Activated T-helper 1 cell treated with anti-CD3 and anti-CD28 coated beads, Interleukin-2, amount 50 U/mL, for 16 hours (primary cell): ENCODE results near the gene CSGALNACT2.
"Not testable (repeated sequence)": the region's sequence is repeated elsewhere in the genome, so short reads cannot be mapped to it uniquely, and the experiment has no call there.

Source experiments
- DNase-seq, 2 donors: peaks; one replicate each; pipeline ENCODE4 v3.0.0-alpha.2; 2020; ENCODE audit warnings: low read depth in 1 of 2, low spot score in 1 of 2

The CSGALNACT2 gene

DNA sequence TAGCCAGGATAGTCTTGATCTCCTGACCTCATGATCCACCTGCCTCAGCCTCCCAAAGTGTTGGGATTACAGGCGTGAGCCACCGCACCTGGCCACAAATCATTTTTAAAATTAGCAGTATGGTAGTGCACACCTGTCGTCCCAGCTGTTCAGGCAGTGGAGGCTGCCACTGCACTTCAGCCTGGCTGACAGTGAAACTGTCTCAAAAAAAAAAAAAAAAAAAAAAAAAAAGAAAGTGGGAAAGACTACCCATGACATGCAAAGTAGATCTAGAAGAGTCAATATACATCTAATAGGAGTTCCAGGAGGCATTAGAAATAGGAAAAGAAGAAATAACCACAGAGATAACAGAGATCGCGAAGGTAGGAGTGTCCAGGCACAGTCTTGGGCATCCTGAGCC lies 3.2 kb downstream of the CSGALNACT2 start:
- no peak for DNase-seq

DNA sequence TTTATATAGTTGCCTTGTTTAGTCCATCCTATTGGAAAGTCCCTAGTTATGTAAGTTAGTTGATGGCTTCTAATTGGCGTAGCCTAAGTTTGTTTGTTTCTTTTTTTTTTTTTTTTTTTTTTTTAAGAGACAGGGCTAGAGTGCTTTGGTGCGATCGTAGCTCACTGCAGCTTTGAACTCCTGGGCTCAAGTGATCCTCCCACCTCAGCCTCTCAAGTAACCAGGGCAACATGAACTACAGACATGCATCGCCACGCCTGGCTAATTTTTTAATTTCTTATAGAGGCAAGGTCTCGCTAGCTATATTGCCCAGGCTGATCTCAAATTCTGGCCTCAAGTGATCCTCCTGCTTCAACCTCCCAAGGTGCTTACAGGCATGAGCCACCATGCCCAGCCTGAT lies 7.1 kb downstream of the CSGALNACT2 start:
- no peak for DNase-seq

DNA sequence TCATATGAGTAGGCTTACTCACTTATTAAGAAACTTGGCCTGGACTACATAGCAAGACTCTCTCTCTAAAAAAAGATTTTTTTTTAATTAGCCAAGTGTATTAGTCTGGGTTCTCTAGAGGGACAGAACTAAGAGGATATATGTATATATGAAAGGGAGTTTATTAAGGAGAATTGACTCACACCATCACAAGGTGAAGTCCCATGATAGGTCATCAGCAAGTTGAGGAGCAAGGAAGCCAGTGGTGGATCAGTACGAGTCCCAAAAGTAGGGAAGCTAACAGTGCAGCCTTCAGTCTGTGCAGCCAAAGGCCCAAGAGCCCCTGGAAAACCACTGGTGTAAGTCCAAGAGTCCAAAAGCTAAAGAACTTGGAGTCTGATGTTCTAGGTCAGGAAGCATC lies 7.7 kb downstream of the CSGALNACT2 start:
- not testable (repeated sequence) for DNase-seq

DNA sequence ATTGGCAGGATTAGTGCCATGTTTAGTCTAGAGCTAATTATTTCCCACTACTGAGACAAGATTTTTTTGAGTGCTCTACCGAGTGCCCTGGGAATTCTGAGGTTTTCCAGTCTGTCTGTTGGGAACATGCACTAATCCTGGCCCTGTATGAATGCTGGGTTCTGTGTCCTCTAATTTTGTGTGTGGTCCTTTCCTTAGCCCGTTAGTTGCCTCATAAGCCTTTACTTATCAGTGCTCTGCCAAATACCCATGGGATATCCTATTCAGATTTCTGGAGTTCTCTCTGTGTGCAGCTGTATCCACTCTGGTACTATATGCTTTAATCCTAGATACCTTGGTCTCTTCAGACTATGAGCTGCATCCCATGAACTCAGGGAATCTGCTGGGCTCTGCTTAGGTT lies 13.1 kb downstream of the CSGALNACT2 start:
- DNase-seq: no peak

DNA sequence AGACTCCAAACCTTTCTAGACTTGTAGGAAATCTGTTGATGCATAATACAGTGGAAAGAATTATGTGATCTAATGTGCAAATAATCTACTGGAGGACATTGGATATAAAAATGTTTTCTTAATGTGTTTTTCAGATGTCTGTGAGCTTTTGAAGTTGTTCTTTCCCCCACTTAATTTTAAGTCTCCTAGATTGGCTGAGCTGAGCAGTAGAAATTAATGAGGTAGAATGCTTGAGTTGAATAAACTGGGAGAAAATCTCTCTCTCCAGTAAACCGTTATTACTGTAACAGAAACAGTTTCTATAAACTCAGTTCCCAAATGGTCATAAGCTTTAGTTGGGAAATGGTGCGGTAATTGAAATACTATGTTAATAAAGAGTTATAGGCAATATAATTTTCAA lies 15.7 kb downstream of the CSGALNACT2 start:
- DNase-seq: no peak

DNA sequence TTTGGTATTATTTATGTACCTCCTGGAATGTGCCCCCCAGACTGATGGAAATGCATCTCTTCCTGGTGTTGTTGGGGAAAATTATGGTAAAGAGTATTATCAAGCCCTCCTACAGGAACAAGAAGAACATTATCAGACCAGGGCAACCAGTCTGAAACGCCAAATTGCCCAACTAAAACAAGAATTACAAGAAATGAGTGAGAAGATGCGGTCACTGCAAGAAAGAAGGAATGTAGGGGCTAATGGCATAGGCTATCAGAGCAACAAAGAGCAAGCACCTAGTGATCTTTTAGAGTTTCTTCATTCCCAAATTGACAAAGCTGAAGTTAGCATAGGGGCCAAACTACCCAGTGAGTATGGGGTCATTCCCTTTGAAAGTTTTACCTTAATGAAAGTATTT lies 17.0 kb downstream of the CSGALNACT2 start:
- DNase-seq: no peak

DNA sequence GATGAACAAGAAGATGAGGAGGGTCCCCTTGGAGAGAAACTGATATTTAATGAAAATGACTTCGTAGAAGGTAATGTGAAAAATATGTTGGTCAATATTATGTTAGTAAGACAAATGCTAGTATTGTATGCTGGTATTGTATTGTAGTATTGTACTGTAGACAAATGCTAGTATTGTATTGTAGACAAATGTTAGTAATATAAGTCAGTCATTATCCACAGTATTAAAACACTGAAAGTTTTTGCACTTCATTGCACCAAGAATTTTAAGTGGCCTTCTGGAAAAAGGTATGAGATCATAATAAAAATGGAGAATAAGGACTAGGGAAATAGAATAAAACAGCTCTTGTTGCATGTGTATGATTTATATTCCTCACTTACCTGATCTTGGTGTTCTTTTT lies 17.5 kb downstream of the CSGALNACT2 start:
- no peak for DNase-seq

DNA sequence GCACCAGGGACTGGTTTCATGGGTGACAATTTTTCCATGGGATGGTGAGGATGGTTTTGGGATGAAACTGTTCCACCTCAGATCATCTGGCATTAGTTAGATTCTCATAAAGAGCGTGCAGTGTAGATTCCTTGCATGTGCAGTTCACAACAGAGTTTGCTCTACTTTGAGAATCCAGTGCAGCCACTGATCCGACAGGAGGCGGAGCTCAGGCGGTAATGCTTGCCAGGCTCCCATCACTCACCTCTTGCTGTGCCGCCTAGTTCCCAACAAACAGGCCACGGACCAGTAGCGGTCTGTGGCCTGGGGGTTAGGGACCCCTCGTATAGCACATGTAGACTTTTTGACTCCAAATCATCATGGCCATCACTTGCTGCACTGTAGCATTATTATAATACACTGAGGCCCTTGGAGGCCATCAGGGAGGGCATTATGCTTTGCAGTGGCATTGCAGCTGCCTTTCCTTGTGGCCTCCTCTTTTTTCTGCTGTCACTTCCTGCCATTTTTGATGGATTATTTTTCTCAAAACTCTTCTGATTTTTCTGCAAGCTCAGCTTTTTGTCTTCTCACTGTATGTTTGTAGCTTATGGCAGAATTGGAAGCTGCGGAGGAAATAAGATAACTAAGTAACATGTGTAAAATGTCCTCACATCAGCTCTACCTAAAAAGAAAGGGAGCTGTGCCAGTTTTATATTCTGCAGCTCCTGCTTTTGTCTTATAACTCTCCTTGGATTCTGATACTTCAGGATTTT lies 18.5 kb downstream of the CSGALNACT2 start:
- no peak for DNase-seq

DNA sequence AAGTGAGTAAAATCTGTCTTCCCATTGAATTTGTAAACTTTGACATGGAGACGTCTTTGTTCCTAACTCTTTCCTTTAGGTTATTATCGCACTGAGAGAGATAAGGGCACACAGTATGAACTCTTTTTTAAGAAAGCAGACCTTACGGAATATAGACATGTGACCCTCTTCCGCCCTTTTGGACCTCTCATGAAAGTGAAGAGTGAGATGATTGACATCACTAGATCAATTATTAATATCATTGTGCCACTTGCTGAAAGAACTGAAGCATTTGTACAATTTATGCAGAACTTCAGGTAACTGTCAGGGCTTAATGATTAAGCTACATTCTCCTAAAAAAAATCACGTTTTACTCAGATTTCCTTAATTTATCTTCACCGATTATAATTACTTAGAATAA lies 20.4 kb downstream of the CSGALNACT2 start:
- DNase-seq: no peak

DNA sequence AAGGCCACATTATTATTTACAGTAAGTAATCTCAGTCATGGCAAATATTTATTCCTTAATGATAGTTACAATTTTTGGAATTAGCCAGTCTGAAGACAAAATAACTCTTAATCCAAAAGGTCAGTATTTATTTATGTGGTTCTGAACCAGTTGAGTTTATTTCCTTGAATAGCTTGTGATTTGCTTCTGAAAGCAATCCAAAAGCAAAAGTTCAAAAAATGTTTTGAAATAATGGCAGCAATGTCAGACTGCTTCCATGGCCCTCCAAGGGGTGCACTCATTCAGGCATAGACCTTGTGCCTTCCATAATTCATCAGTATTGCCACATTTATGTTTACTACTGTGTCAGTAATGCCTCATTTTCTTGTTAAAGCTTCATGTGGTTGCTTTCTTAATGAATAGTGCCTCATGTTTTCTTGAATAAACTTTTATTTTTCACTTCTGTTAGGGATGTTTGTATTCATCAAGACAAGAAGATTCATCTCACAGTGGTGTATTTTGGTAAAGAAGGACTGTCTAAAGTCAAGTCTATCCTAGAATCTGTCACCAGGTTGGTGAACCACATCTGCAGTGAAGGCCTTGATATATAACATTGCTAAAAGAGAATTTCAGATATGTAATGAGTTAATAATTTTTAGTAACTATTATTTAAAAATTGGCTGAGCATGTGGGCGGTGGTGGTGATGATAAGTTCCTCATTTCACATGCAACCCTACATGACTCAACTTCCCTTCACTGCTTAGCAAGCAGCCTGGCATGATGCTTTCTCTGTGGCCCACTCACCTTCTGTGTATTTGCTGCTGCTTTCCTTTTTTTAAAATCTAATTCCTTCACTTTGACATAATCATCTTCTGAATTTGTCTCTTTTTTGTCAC lies 22.0 kb downstream of the CSGALNACT2 start:
- DNase-seq: peak in 1 of 2 donors; percentile 13

DNA sequence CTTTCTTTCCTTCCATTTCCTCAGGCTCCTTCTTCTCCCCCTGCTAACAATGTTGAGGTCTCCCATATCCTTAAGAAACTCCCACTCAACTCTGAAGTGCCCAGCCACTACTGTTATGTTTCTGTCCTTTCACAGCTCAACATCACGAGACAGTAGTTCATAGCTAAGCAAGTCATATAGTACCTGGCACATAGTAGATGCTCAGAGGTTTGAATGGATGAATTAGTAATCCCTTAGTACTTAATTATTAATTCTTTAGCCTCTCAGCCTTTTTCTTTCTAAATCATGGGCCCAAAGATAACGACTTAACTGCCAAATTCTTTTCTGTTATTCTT lies 22.6 kb downstream of the CSGALNACT2 start:
- no peak for DNase-seq

DNA sequence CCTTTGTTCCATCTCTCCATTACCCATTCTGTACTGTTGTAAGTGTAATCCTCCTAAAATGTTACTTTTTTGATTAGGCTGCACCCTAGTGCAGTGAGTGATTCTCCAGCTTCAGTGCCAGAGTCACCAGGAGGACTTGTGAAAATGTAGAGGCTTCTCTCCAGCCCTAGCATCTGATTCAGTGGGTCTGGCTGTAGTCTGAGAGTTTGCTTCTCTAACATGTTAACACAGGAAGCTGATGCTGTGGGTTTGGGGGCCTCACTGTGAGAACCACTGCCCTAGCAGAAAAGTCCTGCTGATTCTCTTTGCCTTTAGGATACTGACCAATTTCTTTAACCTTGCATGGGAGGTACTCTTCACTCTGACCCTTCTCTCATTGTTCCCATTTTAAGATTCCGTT lies 24.4 kb downstream of the CSGALNACT2 start:
- no peak for DNase-seq

DNA sequence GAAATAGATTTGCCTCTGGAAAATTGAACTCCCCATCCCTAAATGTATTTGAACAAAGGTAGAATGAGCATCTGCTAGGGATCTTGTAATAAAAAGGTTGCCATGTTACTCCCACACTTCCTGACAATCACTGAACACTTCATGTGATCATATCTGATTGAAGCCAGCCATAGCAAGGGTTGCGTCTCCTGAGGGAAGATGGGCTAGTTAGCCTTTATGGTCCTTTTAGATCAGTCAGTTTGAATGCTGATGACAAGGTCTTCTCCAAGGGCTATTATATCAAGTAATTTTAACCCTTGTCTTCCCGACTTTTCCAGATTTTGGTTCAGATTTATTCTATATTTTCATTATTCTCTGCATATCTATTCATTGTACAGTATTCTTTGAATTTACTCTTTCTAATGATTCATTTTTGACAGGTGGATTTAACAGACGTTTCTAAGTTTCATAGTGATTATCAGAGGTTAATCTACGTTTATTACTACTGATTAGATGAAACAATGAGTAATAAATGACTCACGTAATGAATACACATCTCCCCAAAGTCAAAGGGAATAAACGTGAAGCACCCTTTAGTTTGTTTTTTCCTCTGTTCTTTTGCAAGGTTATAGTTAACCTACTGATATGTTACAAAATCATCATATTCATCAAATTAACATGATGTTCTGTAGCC lies 28.1 kb downstream of the CSGALNACT2 start:
- no peak for DNase-seq

DNA sequence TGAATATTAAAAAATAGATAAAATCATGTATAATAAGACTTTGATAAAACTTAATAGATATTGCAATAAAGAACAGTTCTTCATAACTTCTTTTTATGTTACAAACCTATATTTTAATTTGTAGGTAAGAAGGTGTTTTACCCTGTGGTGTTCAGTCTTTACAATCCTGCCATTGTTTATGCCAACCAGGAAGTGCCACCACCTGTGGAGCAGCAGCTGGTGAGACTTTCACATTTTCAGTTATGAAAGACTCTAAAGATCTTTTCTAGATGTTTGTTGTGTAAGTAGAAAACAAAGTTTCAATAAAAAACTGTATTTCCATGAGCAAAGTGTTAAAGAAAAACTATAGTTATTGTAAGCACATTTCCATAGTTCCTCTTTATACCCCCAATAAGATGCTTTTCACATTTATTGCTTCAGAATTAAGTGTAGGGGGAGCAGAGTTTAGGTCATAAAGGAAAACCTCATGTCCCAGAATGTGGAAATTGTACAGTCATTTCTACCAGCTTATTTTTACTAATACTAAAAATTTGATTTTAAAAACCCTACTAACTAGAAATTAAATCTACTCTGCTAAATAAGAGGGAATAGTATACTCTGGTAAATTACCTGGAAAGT lies 28.7 kb downstream of the CSGALNACT2 start:
- DNase-seq: no peak

DNA sequence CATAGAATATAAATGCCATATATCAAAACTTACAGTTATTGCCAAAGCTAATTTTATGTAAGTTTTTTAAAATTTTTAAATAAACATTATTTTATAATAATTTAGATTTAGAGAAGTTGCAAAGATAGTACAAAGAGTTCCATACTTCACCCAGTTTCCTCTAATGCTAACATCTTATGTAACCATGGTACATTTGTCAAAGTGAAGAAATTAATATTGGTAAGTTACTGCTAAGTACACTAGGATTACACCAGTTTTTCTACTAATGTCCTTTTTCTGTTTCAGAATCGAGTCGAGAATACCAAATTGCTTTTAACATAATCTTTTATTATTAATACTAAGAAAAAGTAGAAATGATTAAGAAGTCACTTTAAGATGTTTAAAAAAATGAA lies 29.2 kb downstream of the CSGALNACT2 start:
- DNase-seq: no peak

DNA sequence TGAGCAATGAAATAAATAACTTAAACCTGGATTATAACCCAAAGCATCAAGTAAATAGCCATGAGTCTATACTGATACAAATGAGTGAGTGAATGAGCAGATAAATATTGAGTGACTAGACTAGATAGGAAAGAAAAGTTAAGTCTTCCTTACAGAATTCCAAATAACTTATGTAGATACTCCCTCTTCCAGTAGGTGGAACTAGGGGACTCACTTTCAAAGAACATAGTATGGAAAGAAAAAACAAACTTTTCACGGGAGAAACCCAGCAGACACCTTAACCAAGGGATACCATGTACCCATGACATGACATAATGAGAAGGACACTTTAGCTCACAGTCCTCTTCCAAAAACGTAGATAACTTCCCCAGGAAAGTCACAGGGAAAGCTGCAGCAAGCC lies 32.2 kb downstream of the CSGALNACT2 start:
- no peak for DNase-seq

DNA sequence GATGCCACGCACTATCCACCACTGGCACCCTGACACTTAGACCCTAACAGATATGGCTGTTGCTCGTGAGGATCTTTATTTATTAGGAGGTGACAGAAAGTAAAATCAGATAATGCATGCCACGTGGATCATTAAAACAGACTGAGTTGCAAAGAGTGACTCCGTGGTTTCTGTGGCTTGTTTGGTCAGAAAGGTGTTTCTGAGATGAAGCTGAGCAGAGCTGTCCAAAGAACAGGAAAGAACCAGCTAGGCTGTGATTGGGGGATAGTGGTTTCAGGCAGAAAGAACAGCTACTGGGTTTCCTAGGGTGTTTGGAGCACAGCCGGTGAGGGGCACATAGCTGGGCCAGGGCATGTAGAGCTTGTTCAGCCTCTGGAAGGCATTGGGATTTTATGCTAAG lies 34.4 kb downstream of the CSGALNACT2 start:
- DNase-seq: no peak

DNA sequence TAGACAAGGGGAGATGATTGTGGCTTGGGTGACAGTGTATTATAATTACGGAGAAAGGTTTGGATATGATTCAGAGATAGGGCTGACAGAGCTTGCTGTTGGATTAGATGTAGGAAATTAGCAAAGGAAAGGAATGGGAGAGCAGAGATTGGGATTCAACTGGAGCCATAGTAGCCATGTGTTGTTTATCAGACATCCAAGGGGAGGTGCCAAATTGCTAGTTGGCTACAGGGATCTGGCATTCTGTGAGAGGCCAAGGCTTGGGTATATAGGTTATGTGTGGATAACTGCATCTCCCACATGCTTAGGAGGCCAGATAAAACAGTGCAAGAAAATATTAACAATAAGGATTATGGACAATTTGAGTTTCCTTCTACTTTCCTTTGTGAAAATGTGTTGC lies 34.9 kb downstream of the CSGALNACT2 start:
- DNase-seq: no peak

DNA sequence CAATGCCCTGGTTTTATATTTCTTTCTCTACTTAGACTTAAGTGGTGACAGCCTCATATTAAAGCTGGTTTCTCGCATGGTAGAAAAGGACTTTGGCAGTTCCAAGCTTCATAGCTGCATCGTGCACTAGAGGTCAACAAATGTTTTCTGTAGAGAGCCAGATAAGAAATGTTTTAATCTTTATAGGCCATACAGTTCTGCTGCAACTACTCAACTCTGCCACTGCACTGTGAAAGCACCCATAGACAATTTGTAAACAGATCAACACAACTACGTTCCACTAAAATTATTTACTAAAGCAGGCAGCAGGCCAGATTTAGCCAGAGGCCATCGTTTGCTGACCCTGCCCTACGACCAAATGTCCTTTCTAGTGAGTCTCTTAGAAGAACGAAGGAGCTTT lies 36.7 kb downstream of the CSGALNACT2 start:
- no peak for DNase-seq

DNA sequence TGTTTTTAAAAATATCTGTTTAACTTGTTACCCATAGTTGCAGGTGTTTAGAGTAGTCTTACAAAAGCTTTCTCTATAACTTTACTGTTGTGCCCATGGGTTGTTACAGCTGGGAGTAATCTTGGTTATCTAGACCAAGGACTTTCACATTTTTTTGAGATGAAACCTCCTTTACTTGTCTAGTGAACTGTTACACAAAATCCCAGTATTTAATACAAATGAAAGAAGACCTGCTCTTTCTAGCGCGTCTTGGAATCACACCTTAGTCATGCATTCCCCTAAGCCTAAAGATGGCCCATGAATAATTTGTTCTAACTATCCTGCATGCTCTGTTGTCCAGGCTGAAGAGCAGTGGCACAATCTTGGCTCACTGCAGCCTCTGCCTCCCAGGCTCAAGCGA lies 38.0 kb downstream of the CSGALNACT2 start:
- DNase-seq: no peak

DNA sequence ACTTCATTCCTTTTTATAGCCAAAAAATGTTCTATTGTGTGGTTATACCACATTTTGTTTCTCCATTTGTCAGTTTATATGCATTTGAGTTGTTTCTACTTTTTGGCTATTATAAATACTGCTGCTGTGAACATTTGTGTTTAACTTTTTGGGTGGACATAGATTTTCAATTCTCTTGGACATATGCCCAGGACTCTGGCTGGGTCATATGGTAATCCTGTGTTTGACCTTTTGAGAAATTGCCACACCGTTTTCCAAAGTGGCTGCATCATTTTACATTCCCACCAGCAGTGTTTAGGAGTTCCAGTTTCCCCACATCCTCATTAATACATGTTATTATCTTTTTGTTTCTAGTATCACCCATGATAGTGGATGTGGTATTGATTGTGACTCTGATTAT lies 39.4 kb downstream of the CSGALNACT2 start:
- DNase-seq: no peak

DNA sequence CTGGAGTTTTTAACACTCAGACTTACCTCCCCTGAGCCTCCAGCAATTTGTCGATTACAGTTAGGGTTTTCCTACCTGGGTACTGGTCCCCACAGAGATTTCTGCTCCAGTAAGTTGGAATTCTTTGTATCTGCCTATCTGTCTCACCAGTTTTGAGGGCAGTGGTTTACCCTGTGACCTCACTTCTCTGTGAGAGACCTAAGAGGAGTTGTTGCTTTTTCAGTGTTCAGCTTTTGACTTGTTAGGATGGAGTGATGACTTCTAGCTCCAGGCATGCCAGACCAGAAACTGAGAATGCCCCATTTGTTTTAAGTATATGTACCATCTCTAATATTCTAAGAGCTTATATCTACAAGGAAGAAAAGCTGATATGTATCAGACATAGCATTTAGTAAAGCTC lies 42.9 kb downstream of the CSGALNACT2 start:
- DNase-seq: no peak
